ENCODE data around the gene RASA3.

- no peak for TF ChIP-seq CTCF (conservative IDR thresholded peaks at IDR 0.05; ENCODE audit: low read length)
- no peak for TF ChIP-seq EZH2phosphoT487 (IDR thresholded peaks at IDR 0.05; ENCODE audit: borderline replicate concordance)
These were observed 23.8 kb upstream of the RASA3 start for GRCh38 chr13:114155926-114156883.
